H9 (cell line): Measurements from ENCODE around the gene NCLN. TPM values are rescaled to one million over a fixed set of nuclear protein-coding genes. Genes with fewer than 3 reads are reported as not detected.

Source experiments
- DNase-seq: peaks from one replicate; pipeline ENCODE4 v3.0.0-alpha.2; 2017
- H2AFZ ChIP-seq: one replicate; pipeline ENCODE4 v1.6.1; 2013; ENCODE audit warnings: mild to moderate bottlenecking, low read length, control low read depth, moderate library complexity
- H2AK5ac ChIP-seq: 2 replicates; pipeline ENCODE4 v1.6.1; 2013; ENCODE audit warnings: low read length, control low read depth, mixed read lengths; ENCODE audit not compliant: insufficient read length
- H2BK120ac ChIP-seq: one replicate; pipeline ENCODE4 v1.6.1; 2013; ENCODE audit warnings: low read depth, mild to moderate bottlenecking, low read length, control low read depth, inconsistent platforms; ENCODE audit not compliant: poor library complexity, severe bottlenecking
- H2BK12ac ChIP-seq: 2 replicates; pipeline ENCODE4 v1.6.1; 2013; ENCODE audit warnings: low read length, control low read depth, mixed read lengths, low read depth; ENCODE audit not compliant: insufficient read length
- H2BK15ac ChIP-seq: 2 replicates; pipeline ENCODE4 v1.6.1; 2013; ENCODE audit warnings: low read depth, low read length, control low read depth
- H2BK20ac ChIP-seq: one replicate; pipeline ENCODE4 v1.6.1; 2013; ENCODE audit warnings: low read depth, mild to moderate bottlenecking, low read length, control low read depth, inconsistent platforms; ENCODE audit not compliant: poor library complexity, severe bottlenecking
- H2BK5ac ChIP-seq: 2 replicates; pipeline ENCODE4 v1.6.1; 2013; ENCODE audit warnings: low read length, control low read depth, mixed read lengths; ENCODE audit not compliant: insufficient read length
- H3K14ac ChIP-seq: 2 replicates; pipeline ENCODE4 v1.6.1; 2013; ENCODE audit warnings: low read length, control low read depth; ENCODE audit not compliant: insufficient read depth
- H3K18ac ChIP-seq: 2 replicates; pipeline ENCODE4 v1.6.1; 2013; ENCODE audit warnings: low read depth, mild to moderate bottlenecking, mixed read lengths, low read length, control low read depth; ENCODE audit not compliant: insufficient read length
- H3K23ac ChIP-seq: 2 replicates; pipeline ENCODE4 v1.6.1; 2013; ENCODE audit warnings: low read length, control low read depth, mixed read lengths, low read depth; ENCODE audit not compliant: insufficient read length
- H3K23me2 ChIP-seq: 2 replicates; pipeline ENCODE4 v1.6.1; 2013; ENCODE audit warnings: low read depth, mild to moderate bottlenecking, mixed read lengths, low read length, control low read depth; ENCODE audit not compliant: insufficient read length, poor library complexity, severe bottlenecking
- H3K27ac ChIP-seq: 2 replicates; pipeline ENCODE4 v1.5.1; 2013; ENCODE audit warnings: low read length, control low read depth, mixed read lengths, low read depth; ENCODE audit not compliant: insufficient read length
- H3K27me3 ChIP-seq: 2 replicates; pipeline ENCODE4 v1.6.1; 2013; ENCODE audit warnings: low read length, control low read depth, inconsistent platforms; ENCODE audit not compliant: insufficient read depth
- H3K4ac ChIP-seq: 2 replicates; pipeline ENCODE4 v1.6.1; 2013; ENCODE audit warnings: low read depth, mild to moderate bottlenecking, control low read depth, inconsistent platforms, low read length, moderate library complexity
- H3K4me1 ChIP-seq: 2 replicates; pipeline ENCODE4 v1.6.1; 2013; ENCODE audit warnings: low read length, control low read depth, inconsistent platforms; ENCODE audit not compliant: insufficient read depth
- H3K4me2 ChIP-seq: 2 replicates; pipeline ENCODE4 v1.6.1; 2013; ENCODE audit warnings: low read length, control low read depth, mixed read lengths; ENCODE audit not compliant: insufficient read length, insufficient read depth
- H3K56ac ChIP-seq: 2 replicates; pipeline ENCODE4 v1.6.1; 2013; ENCODE audit warnings: low read depth, mild to moderate bottlenecking, mixed read lengths, low read length, control low read depth; ENCODE audit not compliant: insufficient read length
- H3K79me1 ChIP-seq: 2 replicates; pipeline ENCODE4 v1.6.1; 2013; ENCODE audit warnings: low read depth, mild to moderate bottlenecking, moderate library complexity, low read length, control low read depth, inconsistent platforms; ENCODE audit not compliant: insufficient read depth, poor library complexity, severe bottlenecking
- H3K79me2 ChIP-seq: 2 replicates; pipeline ENCODE4 v1.6.1; 2013; ENCODE audit warnings: low read length, control low read depth, inconsistent platforms; ENCODE audit not compliant: insufficient read depth
- H3K9ac ChIP-seq: 2 replicates; pipeline ENCODE4 v1.6.1; 2013; ENCODE audit warnings: low read length, control low read depth, mixed read lengths; ENCODE audit not compliant: insufficient read length; ENCODE audit errors: extremely low read depth
- H3K9me3 ChIP-seq: one replicate; pipeline ENCODE4 v1.6.1; 2013; ENCODE audit warnings: low read depth, low read length, inconsistent platforms; ENCODE audit not compliant: control insufficient read depth
- H3T11ph ChIP-seq: one replicate; pipeline ENCODE4 v1.6.1; 2013; ENCODE audit warnings: mild to moderate bottlenecking, low read length, control low read depth, inconsistent platforms
- H4K20me1 ChIP-seq: one replicate; pipeline ENCODE4 v1.6.1; 2013; ENCODE audit not compliant: control insufficient read depth, insufficient read length, insufficient read depth
- H4K5ac ChIP-seq: 2 replicates; pipeline ENCODE4 v1.6.1; 2013; ENCODE audit warnings: low read depth, mild to moderate bottlenecking, mixed read lengths, low read length, control low read depth; ENCODE audit not compliant: insufficient read length
- H4K8ac ChIP-seq: replicated peaks from 2 replicates; pipeline ENCODE4 v1.6.1; 2013; ENCODE audit warnings: low read length, control low read depth, mixed read lengths, low read depth; ENCODE audit not compliant: insufficient read length
- H4K91ac ChIP-seq: 2 replicates; pipeline ENCODE4 v1.6.1; 2013; ENCODE audit warnings: low read depth, mild to moderate bottlenecking, moderate library complexity, mixed read lengths, low read length, control low read depth; ENCODE audit not compliant: insufficient read length
- H3K27ac Mint-ChIP-seq, 3 experiments: 2 replicates in 2 of 3; 3 replicates in 1 of 3; pipeline ENCODE4 v1.8.0; 2020 to 2021; ENCODE audit warnings: mixed read lengths in 3 of 3, mild to moderate bottlenecking in 1 of 3, moderate library complexity in 1 of 3
- H3K27me3 Mint-ChIP-seq: 2 replicates; pipeline ENCODE4 v1.8.0; 2021; ENCODE audit warnings: low read depth, mild to moderate bottlenecking, moderate library complexity, mixed read lengths
- H3K36me3 Mint-ChIP-seq, 3 experiments: 2 replicates in 2 of 3; 3 replicates in 1 of 3; pipeline ENCODE4 v1.8.0; 2020 to 2021; ENCODE audit warnings: low read depth in 3 of 3, mixed read lengths in 3 of 3; ENCODE audit not compliant: insufficient read depth in 1 of 3
- H3K4me1 Mint-ChIP-seq, 2 experiments: 2 replicates each; pipeline ENCODE4 v1.8.0; 2020; ENCODE audit warnings: mixed read lengths in 2 of 2
- H3K4me3 Mint-ChIP-seq, 2 experiments: 2 replicates in 1 of 2; 3 replicates in 1 of 2; pipeline ENCODE4 v1.8.0; 2020 to 2021; ENCODE audit warnings: mild to moderate bottlenecking in 2 of 2, mixed read lengths in 2 of 2, moderate library complexity in 1 of 2
- H3K9me3 Mint-ChIP-seq, 2 experiments: 2 replicates in 1 of 2; 3 replicates in 1 of 2; pipeline ENCODE4 v1.8.0; 2020; ENCODE audit warnings: mild to moderate bottlenecking in 2 of 2, mixed read lengths in 2 of 2, moderate library complexity in 1 of 2
- WGBS: extraction: QIAGEN DNeasy Blood & Tissue Kit; methylation state at CpG from one replicate; pipeline ENCODE4 v1.1.7; 2013; ENCODE audit warnings: missing lambda C conversion rate, low lambda C conversion rate, mixed read lengths; ENCODE audit not compliant: insufficient read length; ENCODE audit errors: extremely low coverage; 5-methylcytosine and 5-hydroxymethylcytosine counted together
- total RNA-seq: library from RNA; stranded (reverse); gene quantifications from 2 replicates; pipeline ENCODE4 v1.2.1, GENCODE V29; 2021
- TF ChIP-seq, protein P1 (sequence below): fragments of 200-600 bp; sonication (generic); conservative IDR thresholded peaks from 3 replicates; pipeline ENCODE4 v1.8.0; 2021; ENCODE audit warnings: antibody characterized with exemption, mild to moderate bottlenecking

NCLN gene
- total RNA-seq, 1 experiment from 2014 or later = 94.8 TPM

DNA sequence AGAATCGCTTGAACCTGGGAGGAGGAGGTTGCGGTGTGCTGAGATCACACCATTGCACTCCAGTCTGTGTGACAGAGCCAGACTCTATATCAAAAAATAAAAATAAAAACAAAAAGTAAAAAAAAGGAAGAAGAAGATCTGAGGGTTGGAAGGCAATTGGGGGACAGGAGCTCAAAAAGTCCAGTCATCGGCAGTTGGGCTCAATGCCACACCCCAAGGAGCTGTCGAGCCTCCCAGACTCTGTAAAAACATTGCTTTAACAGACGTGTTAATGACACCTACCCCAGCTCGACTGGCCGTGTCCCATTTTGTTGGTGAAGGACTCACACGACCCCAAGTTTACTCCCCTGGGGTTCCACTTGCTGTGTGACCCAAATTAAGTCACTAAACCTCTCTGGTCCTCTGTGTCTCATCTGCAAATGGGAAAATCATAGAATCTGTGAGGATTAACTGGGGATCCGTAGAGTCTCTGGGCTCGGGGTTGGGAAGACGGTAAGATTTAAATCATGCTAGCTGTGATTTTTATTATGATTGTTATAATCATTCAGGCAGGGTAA is 42.9 kb upstream of the NCLN start:
- H3K23ac ChIP-seq = no peak overlapping the region
- H4K5ac ChIP-seq = no peak overlapping the region
- H3K9me3 Mint-ChIP-seq = no peaks in the 10 kb centered on the region; a peak in 1 of 5 replicates
- no peak overlapping the region for H2BK5ac ChIP-seq
- H2BK120ac ChIP-seq = no peak overlapping the region
- no peaks in the 10 kb centered on the region for H3K27me3 ChIP-seq
- H3T11ph ChIP-seq = no peak overlapping the region
- H3K36me3 Mint-ChIP-seq = no peaks in the 10 kb centered on the region
- no peak overlapping the region for H2BK12ac ChIP-seq
- H3K79me2 ChIP-seq = no peaks in the 10 kb centered on the region
- H3K4me2 ChIP-seq = no peak overlapping the region
- no peaks in the 10 kb centered on the region for H4K20me1 ChIP-seq
- H4K8ac ChIP-seq = no peak overlapping the region
- H3K4me1 Mint-ChIP-seq = no peaks in the 10 kb centered on the region
- H3K27me3 Mint-ChIP-seq = peaks cover 1% of the 10 kb centered on the region
- no peaks in the 10 kb centered on the region for H3K9me3 ChIP-seq
- no peaks in the 10 kb centered on the region for H3K4me1 ChIP-seq
- H2BK20ac ChIP-seq = no peak overlapping the region
- WGBS = no CpG with 5 or more reads among the region's 11 CpGs
- no peaks in the 10 kb centered on the region for H3K79me1 ChIP-seq
- H2AFZ ChIP-seq = no peak overlapping the region
- H3K27ac Mint-ChIP-seq = no peak overlapping the region
- no peak overlapping the region for H3K4me3 Mint-ChIP-seq
- no peak overlapping the region for H3K56ac ChIP-seq
- no peak overlapping the region for H3K27ac ChIP-seq
- no peak overlapping the region for H4K91ac ChIP-seq
- no peaks in the 10 kb centered on the region for H3K23me2 ChIP-seq
- H3K18ac ChIP-seq = no peak overlapping the region
- H2AK5ac ChIP-seq = no peak overlapping the region
- H3K4ac ChIP-seq = no peak overlapping the region
- H2BK15ac ChIP-seq = no peak overlapping the region
- no peak overlapping the region for H3K9ac ChIP-seq
- DNase-seq = no peak
- H3K14ac ChIP-seq = no peak overlapping the region
- TF ChIP-seq, protein P1, sequence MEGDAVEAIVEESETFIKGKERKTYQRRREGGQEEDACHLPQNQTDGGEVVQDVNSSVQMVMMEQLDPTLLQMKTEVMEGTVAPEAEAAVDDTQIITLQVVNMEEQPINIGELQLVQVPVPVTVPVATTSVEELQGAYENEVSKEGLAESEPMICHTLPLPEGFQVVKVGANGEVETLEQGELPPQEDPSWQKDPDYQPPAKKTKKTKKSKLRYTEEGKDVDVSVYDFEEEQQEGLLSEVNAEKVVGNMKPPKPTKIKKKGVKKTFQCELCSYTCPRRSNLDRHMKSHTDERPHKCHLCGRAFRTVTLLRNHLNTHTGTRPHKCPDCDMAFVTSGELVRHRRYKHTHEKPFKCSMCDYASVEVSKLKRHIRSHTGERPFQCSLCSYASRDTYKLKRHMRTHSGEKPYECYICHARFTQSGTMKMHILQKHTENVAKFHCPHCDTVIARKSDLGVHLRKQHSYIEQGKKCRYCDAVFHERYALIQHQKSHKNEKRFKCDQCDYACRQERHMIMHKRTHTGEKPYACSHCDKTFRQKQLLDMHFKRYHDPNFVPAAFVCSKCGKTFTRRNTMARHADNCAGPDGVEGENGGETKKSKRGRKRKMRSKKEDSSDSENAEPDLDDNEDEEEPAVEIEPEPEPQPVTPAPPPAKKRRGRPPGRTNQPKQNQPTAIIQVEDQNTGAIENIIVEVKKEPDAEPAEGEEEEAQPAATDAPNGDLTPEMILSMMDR = no peak
